ENCODE measurements around the gene DMTF1.
"Not testable (repeated sequence)": the region's sequence is repeated elsewhere in the genome, so short reads cannot be mapped to it uniquely, and the experiment has no call there.

DMTF1 gene

GRCh38 chr7:87220026-87220733, 67.9 kb downstream of the DMTF1 start:
- FAIRE-seq (peak; percentile 94), DNase-seq (ENCODE audit: low spot score) (peak; percentile 96)

GRCh38 chr7:87220734-87221215, 68.5 kb downstream of the DMTF1 start:
- DNase-seq (ENCODE audit: low spot score) (peak; percentile 54), FAIRE-seq (peak; percentile 27)

GRCh38 chr7:87223666-87224065, 71.4 kb downstream of the DMTF1 start:
- FAIRE-seq (no peak), DNase-seq (ENCODE audit: low spot score) (no peak)

GRCh38 chr7:87225696-87226095, 73.4 kb downstream of the DMTF1 start:
- DNase-seq (ENCODE audit: low spot score) = peak; percentile 45
- FAIRE-seq = no peak

- DNase-seq (ENCODE audit: low spot score) = no peak
- FAIRE-seq = no peak
Measured at GRCh38 chr7:87226495-87226894, 74.2 kb downstream of the DMTF1 start.

GRCh38 chr7:87231258-87231657, 79.0 kb downstream of the DMTF1 start:
- FAIRE-seq (no peak), DNase-seq (ENCODE audit: low spot score) (no peak)

- DNase-seq (ENCODE audit: low spot score) = no peak
- FAIRE-seq = no peak
Measured at GRCh38 chr7:87231711-87232110, 79.5 kb downstream of the DMTF1 start.

GRCh38 chr7:87234949-87235348, 82.7 kb downstream of the DMTF1 start:
- FAIRE-seq (peak; percentile 37), DNase-seq (ENCODE audit: low spot score) (no peak)

GRCh38 chr7:87238464-87239051, 86.3 kb downstream of the DMTF1 start:
- not testable (repeated sequence) for DNase-seq (ENCODE audit: low spot score); FAIRE-seq

- FAIRE-seq = not testable (repeated sequence)
Measured at GRCh38 chr7:87245671-87246070, 93.4 kb downstream of the DMTF1 start.

More at GRCh38 chr7:87245671-87246070, 93.4 kb downstream of the DMTF1 start:
- DNase-seq (ENCODE audit: low spot score) = not testable (repeated sequence)
